ENCODE data around the gene NAA50.

- no peak for TF ChIP-seq CTCF (IDR thresholded peaks at IDR 0.05; ENCODE audit: low read length)
- no peak for TF ChIP-seq EZH2 (IDR thresholded peaks at IDR 0.05; ENCODE audit: borderline replicate concordance, low read length)
Observed at GRCh38 chr3:113712129-113712528, 33.9 kb downstream of the NAA50 start.
